HG02870 (cell line): ENCODE results near the gene GEMIN7.

ENCODE experiments used
- ATAC-seq: cut with Tn5 transposase; IDR thresholded peaks from one replicate; pipeline ENCODE4 v1.9.1; 2021; ENCODE audit warnings: mild to moderate bottlenecking, moderate library complexity; ENCODE audit not compliant: unreplicated experiment

GEMIN7 gene

DNA sequence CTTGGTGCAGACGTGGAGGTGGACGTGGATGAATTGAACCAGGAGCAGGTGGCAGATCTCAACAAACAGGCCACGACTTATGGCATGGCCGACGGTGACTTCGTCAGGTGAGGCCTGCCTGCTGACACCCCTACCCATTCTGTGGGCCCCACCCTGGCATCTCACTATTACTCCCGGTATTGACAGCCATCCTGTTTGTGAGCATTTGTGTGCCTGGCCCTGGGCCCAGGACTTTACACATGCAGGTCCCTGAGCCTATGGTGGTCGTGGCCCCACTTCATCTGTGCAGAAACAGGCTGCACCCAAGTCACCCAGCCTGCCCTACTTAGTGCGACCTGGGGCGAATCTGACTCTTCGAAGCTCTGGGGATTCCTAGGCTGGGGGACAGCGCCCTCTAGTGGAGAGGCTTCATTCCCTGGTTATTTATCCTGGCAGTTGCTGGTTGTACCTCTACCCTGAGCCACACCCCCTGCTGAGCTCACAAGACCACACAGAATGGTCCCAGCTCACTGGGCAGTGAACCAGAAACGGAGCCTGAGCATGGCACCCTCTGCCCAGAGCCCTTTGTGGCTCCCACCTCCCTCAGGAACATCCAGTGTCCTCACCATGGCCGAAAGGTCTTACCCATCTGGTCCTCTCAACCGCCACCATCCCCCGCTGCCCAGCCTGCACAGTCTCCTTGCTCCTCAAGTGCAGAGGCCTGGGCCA is 19.6 kb upstream of the GEMIN7 start:
- no peak for ATAC-seq

GRCh38 chr19:45061965-45062364 is 17.1 kb upstream of the GEMIN7 start:
- no peak for ATAC-seq

DNA sequence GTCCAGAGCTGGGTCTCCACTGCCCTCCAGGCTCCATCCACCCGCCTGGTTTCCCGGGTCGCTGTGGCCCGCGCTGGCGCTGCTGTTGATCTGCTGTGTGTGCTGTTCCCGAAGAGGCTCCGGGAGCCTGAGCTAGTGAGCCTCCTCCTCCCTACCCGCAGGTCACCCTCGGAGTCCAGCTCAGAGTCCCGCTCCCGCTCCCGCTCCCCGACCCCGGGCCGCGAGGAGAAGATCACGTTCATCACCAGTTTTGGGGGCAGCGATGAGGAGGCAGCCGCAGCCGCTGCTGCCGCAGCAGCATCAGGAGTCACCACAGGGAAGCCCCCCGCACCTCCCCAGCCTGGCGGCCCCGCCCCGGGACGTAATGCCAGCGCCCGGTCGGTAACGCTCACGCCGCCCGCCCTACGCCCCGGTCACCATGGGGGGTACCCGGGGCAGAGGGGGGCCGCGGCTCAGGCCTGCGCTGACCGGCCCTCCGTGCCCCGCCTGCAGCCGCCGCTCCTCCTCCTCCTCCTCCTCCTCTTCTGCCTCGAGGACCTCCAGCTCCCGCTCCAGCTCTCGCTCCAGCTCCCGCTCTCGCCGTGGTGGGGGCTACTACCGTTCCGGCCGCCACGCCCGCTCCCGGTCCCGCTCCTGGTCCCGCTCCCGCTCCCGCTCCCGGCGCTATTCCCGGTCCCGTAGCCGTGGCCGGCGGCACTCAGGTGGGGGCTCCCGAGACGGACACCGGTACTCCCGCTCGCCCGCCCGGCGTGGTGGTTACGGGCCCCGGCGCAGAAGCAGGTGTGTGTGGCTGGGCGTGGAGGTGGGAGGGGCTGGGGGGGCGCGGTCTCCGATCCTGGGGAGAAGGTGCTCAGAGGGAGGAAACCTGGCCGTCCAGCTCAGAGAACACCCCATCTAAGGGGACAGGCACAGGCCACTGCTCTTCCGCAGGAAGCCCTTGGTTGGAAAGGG is 14.9 kb upstream of the GEMIN7 start:
- no peak for ATAC-seq

GRCh38 chr19:45066921-45067661 is 12.0 kb upstream of the GEMIN7 start:
- ATAC-seq: no peak

DNA sequence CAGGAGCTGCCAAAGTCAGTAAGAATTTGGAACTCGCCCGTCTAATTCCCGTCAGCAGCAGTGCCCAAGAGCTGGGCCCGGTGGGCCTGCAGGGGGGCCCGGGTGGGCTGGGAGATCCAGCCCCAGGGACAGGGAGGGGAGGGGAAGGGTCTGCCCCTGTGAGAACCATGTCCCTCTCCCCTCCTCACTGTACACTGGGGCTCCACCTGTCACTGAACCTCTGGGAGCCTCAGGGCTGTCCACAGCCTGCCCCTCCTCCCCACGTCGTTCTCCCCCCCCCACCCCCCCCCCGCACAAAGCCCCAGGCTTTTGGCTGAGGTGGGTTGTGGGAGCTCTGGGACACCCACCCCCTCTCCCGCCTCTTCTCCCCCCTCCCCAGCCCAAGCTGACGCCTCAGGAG is 11.0 kb upstream of the GEMIN7 start:
- no peak for ATAC-seq

- ATAC-seq: no peak
These were observed 10.0 kb upstream of the GEMIN7 start for GRCh38 chr19:45069056-45069455.

DNA sequence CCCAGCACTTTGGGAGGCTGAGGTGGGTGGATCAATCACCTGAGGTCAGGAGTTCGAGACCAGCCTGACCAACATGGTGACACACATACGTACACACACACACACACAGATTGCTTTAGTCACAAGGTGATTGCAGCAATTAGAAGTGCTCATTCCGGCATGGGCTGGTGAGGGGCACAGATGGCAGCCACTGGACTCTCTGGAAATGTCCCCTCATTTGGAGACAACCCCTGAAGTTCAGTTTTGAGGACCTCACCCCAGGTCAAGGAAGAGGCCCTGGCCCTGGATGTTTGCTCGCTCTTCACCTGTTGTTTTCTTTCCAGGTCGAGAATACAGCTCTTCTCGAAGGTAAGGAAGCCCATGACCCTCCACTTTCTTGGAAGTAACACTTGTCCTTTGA is 8.8 kb upstream of the GEMIN7 start:
- ATAC-seq: no peak

DNA sequence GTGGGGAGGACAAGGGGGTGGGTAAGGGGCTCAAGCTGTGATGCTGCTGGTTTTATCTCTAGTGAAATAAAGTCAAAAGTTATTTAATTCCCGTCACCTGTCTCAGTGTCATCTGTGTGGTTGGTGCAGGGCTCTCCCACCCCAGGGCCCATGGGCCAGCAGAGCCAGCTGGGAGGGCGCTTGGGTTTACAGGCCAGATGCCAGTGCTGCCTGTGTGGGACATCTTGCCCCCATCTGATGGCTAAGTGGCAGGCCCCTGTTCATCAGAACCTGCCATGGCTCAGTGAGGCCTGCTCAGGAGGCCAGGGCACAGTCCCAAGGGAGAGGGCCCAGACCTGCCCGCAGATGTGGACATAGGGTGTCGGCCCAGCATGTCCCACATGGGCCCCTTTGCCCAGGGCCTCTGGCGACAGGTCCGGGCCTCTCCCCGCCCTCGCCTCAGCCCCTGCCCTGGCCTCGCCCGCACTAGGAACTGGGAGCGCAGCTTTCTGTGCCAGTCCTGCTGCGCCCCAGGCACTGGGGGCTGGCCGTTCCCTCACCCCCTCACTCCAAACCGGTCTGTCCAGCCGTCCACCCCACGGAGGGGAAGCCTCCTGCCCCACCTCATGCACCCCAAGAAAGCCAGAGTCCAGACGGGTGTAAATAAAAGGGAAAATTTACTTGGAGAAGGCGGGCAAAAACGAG is 8.1 kb upstream of the GEMIN7 start:
- ATAC-seq: no peak

GRCh38 chr19:45071545-45071938 is 7.5 kb upstream of the GEMIN7 start:
- ATAC-seq: no peak

- no peak for ATAC-seq
These were observed 6.9 kb upstream of the GEMIN7 start for GRCh38 chr19:45071969-45072790.

DNA sequence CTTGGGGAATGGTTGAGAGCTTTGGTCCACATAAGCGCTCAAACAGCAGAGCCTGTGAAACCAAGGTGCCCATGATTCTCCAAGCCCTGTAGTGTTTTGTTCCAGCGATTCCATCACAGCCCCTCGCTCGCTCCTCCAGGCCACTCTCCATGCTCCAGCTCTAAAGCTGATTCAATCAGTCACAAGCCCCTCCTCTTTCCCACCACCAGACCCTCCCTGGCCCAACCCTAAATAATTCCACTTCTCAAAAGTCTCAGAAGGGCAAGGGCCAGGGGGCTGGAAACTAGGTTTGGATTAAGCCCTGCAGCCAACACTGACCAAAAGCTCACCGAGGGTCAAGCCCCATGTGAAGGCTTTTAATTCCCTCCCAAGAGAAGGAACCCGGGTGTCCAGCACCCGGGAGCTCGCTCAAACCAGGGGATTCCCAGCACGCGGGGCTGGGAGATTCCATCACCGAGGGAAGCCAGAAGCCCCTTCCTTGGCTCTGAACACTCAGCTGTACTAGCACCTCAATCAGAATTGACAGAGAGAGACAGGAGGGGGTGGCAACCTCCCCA is 4.2 kb upstream of the GEMIN7 start:
- no peak for ATAC-seq

DNA sequence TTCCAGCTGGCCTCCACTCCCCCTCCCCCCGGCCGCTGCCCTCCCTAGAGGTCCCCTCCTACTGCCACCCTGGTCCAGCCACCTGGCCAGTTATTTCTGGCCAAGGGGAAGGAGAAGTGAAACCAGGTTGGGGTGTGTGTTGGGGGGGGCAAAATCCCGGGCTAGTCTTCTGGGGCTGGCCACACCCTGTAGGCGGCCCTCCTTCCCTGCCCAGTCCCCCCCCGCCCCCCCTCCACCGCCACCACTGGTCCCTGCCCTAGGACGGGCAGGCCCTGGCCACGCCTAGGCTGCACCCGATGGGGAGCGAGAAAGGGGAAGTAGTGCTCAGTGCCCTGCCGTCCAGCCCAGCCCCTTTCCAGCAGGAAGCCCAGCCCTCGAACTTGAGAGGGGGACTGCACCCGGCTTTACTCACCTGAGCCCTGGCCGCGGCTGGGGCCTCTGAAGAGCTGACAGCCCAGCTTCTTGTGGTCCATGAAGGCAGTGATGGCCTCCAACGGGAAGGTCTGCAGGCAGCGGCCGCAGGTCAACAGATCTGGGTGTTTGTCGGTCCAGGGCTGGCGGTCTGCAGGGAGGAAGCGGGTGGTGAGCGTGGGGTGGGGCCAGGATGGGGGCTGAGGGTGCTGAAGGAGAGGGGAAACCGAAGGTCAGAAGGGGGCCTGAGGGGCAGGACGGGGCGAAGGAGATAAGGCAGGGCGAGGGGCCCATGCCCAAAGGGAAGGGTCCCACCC is 3.6 kb upstream of the GEMIN7 start:
- ATAC-seq: peak; percentile 50

GRCh38 chr19:45076029-45076850 is 2.8 kb upstream of the GEMIN7 start, which contains the start of gene ZNF296:
Gene ZNF296 (minus strand): TSS chr19:45076478. CDS start chr19:45076373, 105 bp downstream.
- ATAC-seq: no peak

- no peak for ATAC-seq
These were observed 2.0 kb upstream of the GEMIN7 start for GRCh38 chr19:45076851-45077730.

- ATAC-seq: no peak
These were observed 534 bp upstream of the GEMIN7 start for GRCh38 chr19:45078390-45079062.

DNA sequence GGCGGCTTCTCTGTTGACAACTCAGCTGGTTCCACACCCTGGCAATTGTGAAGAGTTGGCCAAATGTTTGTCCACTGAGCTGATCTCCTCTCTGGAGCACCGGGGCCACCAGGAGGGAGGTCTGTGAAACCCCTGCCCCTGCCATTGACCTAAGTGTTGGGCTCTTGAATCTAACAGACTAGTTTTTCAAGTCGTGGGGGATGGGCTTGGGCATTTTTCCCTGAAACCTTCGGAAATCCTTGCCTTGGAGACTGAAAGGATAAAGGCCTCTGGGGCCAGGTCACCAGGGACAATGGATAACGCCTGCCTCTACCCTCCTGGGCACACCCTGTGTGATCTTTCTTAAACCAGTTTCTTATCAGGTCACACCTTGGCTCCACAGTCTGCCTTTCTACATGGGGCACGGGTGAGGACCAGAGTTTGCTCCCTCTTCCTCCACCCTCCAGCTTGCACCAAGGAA is 881 bp downstream of the GEMIN7 start:
- no peak for ATAC-seq
